Parathyroid adenoma (tissue), 2 donors: Measurements from ENCODE around the gene CAMTA1.
"Not testable (repeated sequence)": the region's sequence is repeated elsewhere in the genome, so short reads cannot be mapped to it uniquely, and the experiment has no call there.

Source experiments
- H2AFZ ChIP-seq: fragments of 300-600 bp; sonication (generic); one replicate; pipeline ENCODE4 v1.7.0; 2017; ENCODE audit warnings: antibody characterized with exemption, mild to moderate bottlenecking
- H3K27ac ChIP-seq: fragments of 300-600 bp; sonication (generic); one replicate; pipeline ENCODE4 v1.7.0; 2017
- H3K27me3 ChIP-seq: fragments of 300-600 bp; sonication (generic); one replicate; pipeline ENCODE4 v1.7.0; 2017; ENCODE audit warnings: low read length; ENCODE audit not compliant: control insufficient read depth, insufficient read depth
- H3K36me3 ChIP-seq: fragments of 300-600 bp; sonication (generic); one replicate; pipeline ENCODE4 v1.7.0; 2017; ENCODE audit warnings: low read length; ENCODE audit not compliant: control insufficient read depth, insufficient read depth
- H3K4me1 ChIP-seq: fragments of 300-600 bp; sonication (generic); one replicate; pipeline ENCODE4 v1.7.0; 2017; ENCODE audit warnings: control low read depth
- H3K4me2 ChIP-seq: fragments of 300-600 bp; sonication (generic); one replicate; pipeline ENCODE4 v1.7.0; 2017; ENCODE audit warnings: low read length
- H3K4me3 ChIP-seq: fragments of 300-600 bp; sonication (generic); one replicate; pipeline ENCODE4 v1.7.0; 2017; ENCODE audit warnings: low read depth, low read length
- H3K79me2 ChIP-seq: fragments of 300-600 bp; sonication (generic); one replicate; pipeline ENCODE4 v1.7.0; 2017; ENCODE audit warnings: control low read depth
- H3K9ac ChIP-seq: fragments of 300-600 bp; sonication (generic); one replicate; pipeline ENCODE4 v1.7.0; 2017; ENCODE audit warnings: mild to moderate bottlenecking
- H3K9me3 ChIP-seq: fragments of 300-600 bp; sonication (generic); one replicate; pipeline ENCODE4 v1.7.0; 2017; ENCODE audit warnings: low read length; ENCODE audit not compliant: control insufficient read depth
- TF ChIP-seq, protein P1 (sequence below): fragments of 300-600 bp; sonication (generic); IDR thresholded peaks from one replicate; pipeline ENCODE4 v1.7.0; 2017; ENCODE audit warnings: antibody characterized with exemption, mild to moderate bottlenecking
- donor health status: primary hyperparathyroidism.

The CAMTA1 gene

DNA sequence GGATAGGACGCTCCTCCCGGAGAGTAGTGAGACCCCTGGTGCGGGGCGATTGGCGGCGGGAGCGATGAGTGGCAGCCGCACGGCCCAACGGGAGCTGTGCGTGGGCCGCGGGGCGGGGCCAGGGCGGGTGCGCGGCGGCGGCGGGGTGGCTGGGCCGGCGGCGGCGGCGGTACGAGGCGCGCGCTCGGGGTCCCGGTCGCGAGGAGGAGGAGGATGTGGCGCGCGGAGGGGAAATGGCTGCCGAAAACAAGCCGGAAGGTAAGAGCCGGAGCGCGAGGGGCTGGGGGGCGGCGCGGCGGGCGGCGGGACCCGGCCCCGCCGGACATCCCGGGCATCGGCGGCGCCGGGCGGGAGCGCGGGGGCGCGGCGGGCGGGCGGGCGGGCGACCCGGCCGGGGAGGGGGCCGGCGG lies at the start of gene CAMTA1:
CAMTA1 (plus strand) TSS at position 137 of the 410 bp plus-strand sequence; CDS start at position 214, 77 bp downstream.
- peak within 1 kb of the TSS; percentile 88 for H3K4me2 ChIP-seq
- no peaks in the 10 kb centered on the region for H3K4me1 ChIP-seq
- no peak within 1 kb of the TSS for H3K9ac ChIP-seq
- H3K79me2 ChIP-seq, result peaks cover 13% of the 10 kb centered on the region
- H2AFZ ChIP-seq, result peak within 1 kb of the TSS; percentile 75
- H3K27ac ChIP-seq, result peak within 1 kb of the TSS; percentile 94
- no peaks in the 10 kb centered on the region for H3K9me3 ChIP-seq
- TF ChIP-seq, protein P1, sequence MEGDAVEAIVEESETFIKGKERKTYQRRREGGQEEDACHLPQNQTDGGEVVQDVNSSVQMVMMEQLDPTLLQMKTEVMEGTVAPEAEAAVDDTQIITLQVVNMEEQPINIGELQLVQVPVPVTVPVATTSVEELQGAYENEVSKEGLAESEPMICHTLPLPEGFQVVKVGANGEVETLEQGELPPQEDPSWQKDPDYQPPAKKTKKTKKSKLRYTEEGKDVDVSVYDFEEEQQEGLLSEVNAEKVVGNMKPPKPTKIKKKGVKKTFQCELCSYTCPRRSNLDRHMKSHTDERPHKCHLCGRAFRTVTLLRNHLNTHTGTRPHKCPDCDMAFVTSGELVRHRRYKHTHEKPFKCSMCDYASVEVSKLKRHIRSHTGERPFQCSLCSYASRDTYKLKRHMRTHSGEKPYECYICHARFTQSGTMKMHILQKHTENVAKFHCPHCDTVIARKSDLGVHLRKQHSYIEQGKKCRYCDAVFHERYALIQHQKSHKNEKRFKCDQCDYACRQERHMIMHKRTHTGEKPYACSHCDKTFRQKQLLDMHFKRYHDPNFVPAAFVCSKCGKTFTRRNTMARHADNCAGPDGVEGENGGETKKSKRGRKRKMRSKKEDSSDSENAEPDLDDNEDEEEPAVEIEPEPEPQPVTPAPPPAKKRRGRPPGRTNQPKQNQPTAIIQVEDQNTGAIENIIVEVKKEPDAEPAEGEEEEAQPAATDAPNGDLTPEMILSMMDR, result no peak
- H3K36me3 ChIP-seq, result no peaks in the 10 kb centered on the region
- no peaks in the 10 kb centered on the region for H3K27me3 ChIP-seq
- H3K4me3 ChIP-seq, result peak within 1 kb of the TSS; percentile 81

DNA sequence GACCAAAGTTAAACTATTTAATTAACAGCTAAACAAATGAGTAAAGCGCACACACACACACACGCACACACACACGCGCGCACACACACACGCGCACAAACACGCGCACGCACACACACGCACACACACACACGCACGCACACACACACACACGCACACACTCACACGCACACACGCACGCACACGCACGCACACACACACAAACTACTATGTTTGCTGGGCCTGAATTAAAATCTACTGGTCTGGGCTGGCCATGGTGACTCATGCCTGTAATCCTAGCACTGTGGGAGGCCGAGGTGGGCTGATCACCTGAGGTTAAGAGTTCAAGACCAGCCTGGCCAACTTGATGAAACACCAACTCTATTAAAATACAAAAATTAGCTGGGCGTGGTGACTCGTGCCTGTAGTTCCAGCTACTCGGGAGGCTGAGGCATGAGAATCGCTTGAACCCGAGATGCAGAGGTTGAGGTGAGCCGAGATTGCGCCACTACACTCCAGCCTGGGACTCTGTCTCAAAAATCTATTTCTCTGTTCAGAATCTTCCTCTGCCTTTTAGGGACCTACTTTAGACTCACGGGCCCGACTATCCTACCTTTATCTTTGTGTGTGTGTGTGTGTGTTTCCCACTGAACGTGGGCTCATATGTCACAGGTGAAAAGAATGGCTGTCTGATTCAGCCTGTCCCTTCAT lies 46.1 kb upstream of the CAMTA1 start:
- TF ChIP-seq, protein P1, result no peak
- Histone ChIP-seq H3K27me3 (no peaks in the 10 kb centered on the region), H3K36me3 (no peaks in the 10 kb centered on the region), H3K9ac (no peak overlapping the region), H3K79me2 (no peaks in the 10 kb centered on the region), H3K9me3 (no peaks in the 10 kb centered on the region), H2AFZ (no peak overlapping the region), H3K4me3 (no peak overlapping the region), H3K4me1 (no peaks in the 10 kb centered on the region), H3K27ac (no peak overlapping the region), H3K4me2 (no peak overlapping the region)

GRCh38 chr1:6742676-6743188 lies 42.5 kb upstream of the CAMTA1 start:
- H2AFZ ChIP-seq, result not testable (repeated sequence)

DNA sequence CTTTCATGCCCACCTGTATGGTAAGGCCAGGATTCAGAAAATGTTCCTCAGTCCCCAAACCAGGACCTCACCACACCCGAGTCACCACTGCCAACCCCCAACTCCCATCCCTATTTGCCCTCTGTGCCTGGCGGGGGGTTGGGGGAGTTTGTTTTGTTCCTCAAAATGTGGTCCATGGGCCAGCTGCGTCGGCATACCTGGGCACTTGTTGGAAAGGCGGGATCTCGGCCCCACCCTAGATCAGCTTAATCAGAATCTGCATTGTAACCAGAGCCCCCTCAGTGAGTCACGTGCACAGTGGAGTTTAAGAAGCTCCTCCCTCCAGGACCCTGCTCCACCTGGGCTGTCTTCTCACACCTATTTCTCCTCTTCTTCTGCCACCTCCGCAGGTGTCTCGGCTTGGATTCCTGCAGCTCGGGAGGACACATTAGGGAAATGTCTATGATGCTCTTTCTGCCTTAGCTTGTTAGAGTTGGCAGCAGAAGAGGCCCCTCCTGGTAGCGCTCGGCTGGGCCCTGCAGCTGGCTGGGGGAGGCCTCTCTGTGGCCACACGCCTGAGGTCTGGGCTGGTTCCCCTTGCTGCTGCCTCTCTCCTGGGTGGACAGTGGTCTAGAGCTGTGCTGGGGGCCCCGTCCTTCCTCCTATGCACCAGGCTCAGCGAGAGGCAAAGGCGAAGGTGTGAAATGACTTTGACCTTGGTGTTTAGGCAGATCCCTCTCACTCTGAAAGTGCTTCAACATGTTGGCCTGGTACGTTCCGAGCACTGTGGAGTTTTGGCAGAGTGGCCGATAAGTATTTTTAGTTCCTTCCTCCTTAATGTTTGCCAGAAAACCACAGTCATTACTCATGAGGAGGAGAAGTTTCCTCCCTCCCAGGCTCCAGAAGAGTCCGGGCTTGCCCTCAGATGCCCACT lies 41.8 kb upstream of the CAMTA1 start:
- H3K9me3 ChIP-seq, result no peaks in the 10 kb centered on the region
- H3K27ac ChIP-seq, result no peak overlapping the region
- H3K36me3 ChIP-seq, result no peaks in the 10 kb centered on the region
- no peaks in the 10 kb centered on the region for H3K27me3 ChIP-seq
- no peaks in the 10 kb centered on the region for H3K79me2 ChIP-seq
- H3K4me3 ChIP-seq, result no peak overlapping the region
- H3K4me2 ChIP-seq, result no peak overlapping the region
- TF ChIP-seq, protein P1, result no peak
- H3K4me1 ChIP-seq, result no peaks in the 10 kb centered on the region
- H2AFZ ChIP-seq, result no peak overlapping the region
- no peak overlapping the region for H3K9ac ChIP-seq

More at GRCh38 chr1:6742676-6743188, 42.5 kb upstream of the CAMTA1 start:
- H3K9me3 ChIP-seq, H3K4me3 ChIP-seq, H3K9ac ChIP-seq, H3K4me2 ChIP-seq, H3K27ac ChIP-seq, H3K4me1 ChIP-seq, H3K36me3 ChIP-seq, H3K79me2 ChIP-seq, H3K27me3 ChIP-seq: not testable (repeated sequence)

DNA sequence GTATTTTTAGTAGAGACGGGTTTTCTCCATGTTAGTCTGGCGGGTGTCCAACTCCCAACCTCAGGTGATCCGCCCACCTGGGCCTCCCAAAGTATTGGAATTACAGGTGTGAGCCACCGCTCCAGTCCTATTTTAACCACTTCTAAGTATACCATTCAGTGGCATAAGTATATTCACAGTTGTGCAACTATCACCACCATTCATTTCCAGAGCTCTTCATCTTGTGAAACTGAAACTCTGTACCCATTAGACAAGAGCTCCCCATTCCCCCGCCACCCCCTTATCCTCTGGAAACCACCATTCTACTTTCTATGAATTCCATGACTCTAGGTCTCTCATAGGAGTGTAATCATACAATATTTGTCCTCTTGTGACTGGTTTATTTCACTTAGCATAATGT lies 40.2 kb upstream of the CAMTA1 start:
- TF ChIP-seq, protein P1, result no peak
- H3K27ac ChIP-seq, result no peak overlapping the region
- no peaks in the 10 kb centered on the region for H3K27me3 ChIP-seq
- no peak overlapping the region for H3K4me3 ChIP-seq
- no peak overlapping the region for H3K4me2 ChIP-seq
- H3K36me3 ChIP-seq, result no peaks in the 10 kb centered on the region
- H3K4me1 ChIP-seq, result no peaks in the 10 kb centered on the region
- H2AFZ ChIP-seq, result no peak overlapping the region
- no peaks in the 10 kb centered on the region for H3K79me2 ChIP-seq
- no peak overlapping the region for H3K9ac ChIP-seq
- no peaks in the 10 kb centered on the region for H3K9me3 ChIP-seq
